Mucosa of descending colon (tissue), 3 donors: ENCODE measurements around the gene TLN1. TPM values are rescaled to one million over a fixed set of nuclear protein-coding genes. Genes with fewer than 3 reads are reported as not detected.

Source experiments
- ATAC-seq: fragments of 200-7000 bp; cut with Tn5 transposase; one replicate; pipeline ENCODE4 v1.9.1; 2020; ENCODE audit warnings: mild to moderate bottlenecking, moderate library complexity
- DNase-seq, 3 donors: peaks; one replicate each; pipeline ENCODE4 v3.0.0-alpha.2; 2020
- H3K36me3 ChIP-seq: fragments of 200-600 bp; one replicate; pipeline ENCODE4 v1.8.0; 2021; ENCODE audit warnings: low read depth, mild to moderate bottlenecking
- H3K4me1 ChIP-seq: fragments of 200-600 bp; one replicate; pipeline ENCODE4 v1.8.0; 2021; ENCODE audit warnings: low read depth, mild to moderate bottlenecking
- H3K4me3 ChIP-seq: fragments of 200-600 bp; one replicate; pipeline ENCODE4 v1.8.0; 2021; ENCODE audit warnings: mild to moderate bottlenecking
- H3K9me3 ChIP-seq: fragments of 200-600 bp; one replicate; pipeline ENCODE4 v1.8.0; 2021; ENCODE audit warnings: mild to moderate bottlenecking
- intact Hi-C, 2 donors: fragments of 100-400 bp; cut with DNase I in 1 of 2; cut with micrococcal nuclease in 1 of 2; formaldehyde crosslinking; loops; one replicate each; pipeline versions ENCODE4 v1.11.0 to v1.11.1; 2022; cut with DNase I, micrococcal nuclease
- total RNA-seq, 3 donors: library from RNA; stranded (reverse); fragmentation: NEBNext Ultra II Directional in 2 of 3; extraction: Animal tissue kit (Norgen Biotek cat#: 25700) in 2 of 3; gene quantifications; one replicate each; pipeline versions ENCODE4 v1.2.1 to v1.2.4, GENCODE V29; 2021 to 2023
- TF ChIP-seq, protein P1 (sequence below): fragments of 200-600 bp; IDR thresholded peaks from one replicate; pipeline ENCODE4 v1.8.0; 2022; ENCODE audit warnings: antibody characterized with exemption, mild to moderate bottlenecking
- donor health status: DM: no; HTN: no; CAD: no; lungs with moderate emphysema.
- donor health status: DM: no; HTN: no; CAD: no.
- donor health status: DM: no; HTN: yes; CAD: no.

TLN1 gene
- total RNA-seq, 3 donors from 2014 or later, result 154 to 720 (median 189) TPM

GRCh38 chr9:35763803-35764202 lies 31.8 kb upstream of the TLN1 start:
- Histone ChIP-seq H3K9me3 (no peaks in the 10 kb centered on the region), H3K36me3 (no peaks in the 10 kb centered on the region), H3K4me1 (peaks cover under 1% of the 10 kb centered on the region), H3K4me3 (no peak overlapping the region)
- DNase-seq, result no peak
- TF ChIP-seq, protein P1, sequence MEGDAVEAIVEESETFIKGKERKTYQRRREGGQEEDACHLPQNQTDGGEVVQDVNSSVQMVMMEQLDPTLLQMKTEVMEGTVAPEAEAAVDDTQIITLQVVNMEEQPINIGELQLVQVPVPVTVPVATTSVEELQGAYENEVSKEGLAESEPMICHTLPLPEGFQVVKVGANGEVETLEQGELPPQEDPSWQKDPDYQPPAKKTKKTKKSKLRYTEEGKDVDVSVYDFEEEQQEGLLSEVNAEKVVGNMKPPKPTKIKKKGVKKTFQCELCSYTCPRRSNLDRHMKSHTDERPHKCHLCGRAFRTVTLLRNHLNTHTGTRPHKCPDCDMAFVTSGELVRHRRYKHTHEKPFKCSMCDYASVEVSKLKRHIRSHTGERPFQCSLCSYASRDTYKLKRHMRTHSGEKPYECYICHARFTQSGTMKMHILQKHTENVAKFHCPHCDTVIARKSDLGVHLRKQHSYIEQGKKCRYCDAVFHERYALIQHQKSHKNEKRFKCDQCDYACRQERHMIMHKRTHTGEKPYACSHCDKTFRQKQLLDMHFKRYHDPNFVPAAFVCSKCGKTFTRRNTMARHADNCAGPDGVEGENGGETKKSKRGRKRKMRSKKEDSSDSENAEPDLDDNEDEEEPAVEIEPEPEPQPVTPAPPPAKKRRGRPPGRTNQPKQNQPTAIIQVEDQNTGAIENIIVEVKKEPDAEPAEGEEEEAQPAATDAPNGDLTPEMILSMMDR, result no peak
- intact Hi-C loops, result no loop called here
- no peak for ATAC-seq

- Histone ChIP-seq H3K4me1 (peaks cover 7% of the 10 kb centered on the region), H3K36me3 (no peaks in the 10 kb centered on the region), H3K4me3 (no peak overlapping the region), H3K9me3 (no peaks in the 10 kb centered on the region)
- DNase-seq (no peak), ATAC-seq (no peak)
- TF ChIP-seq, protein P1, result no peak
- intact Hi-C loops, result no loop called here
These were observed 31.2 kb upstream of the TLN1 start for GRCh38 chr9:35763181-35763580.

- DNase-seq (no peak), ATAC-seq (peak; percentile 57)
- H3K9me3 ChIP-seq, result no peaks in the 10 kb centered on the region
- no peaks in the 10 kb centered on the region for H3K36me3 ChIP-seq
- intact Hi-C loops, result no loop called here
- TF ChIP-seq, protein P1, result no peak
- peaks cover 19% of the 10 kb centered on the region for H3K4me1 ChIP-seq
- H3K4me3 ChIP-seq, result no peak overlapping the region
These were observed 28.7 kb upstream of the TLN1 start for GRCh38 chr9:35760651-35761050.

- ATAC-seq (no peak), DNase-seq (no peak)
- H3K4me3 ChIP-seq, result no peak overlapping the region
- peaks cover 19% of the 10 kb centered on the region for H3K4me1 ChIP-seq
- intact Hi-C loops, result no loop called here
- TF ChIP-seq, protein P1, result no peak
- H3K36me3 ChIP-seq, result no peaks in the 10 kb centered on the region
- H3K9me3 ChIP-seq, result no peaks in the 10 kb centered on the region
These were observed 27.8 kb upstream of the TLN1 start for GRCh38 chr9:35759795-35760194.

GRCh38 chr9:35758475-35759050 lies 26.6 kb upstream of the TLN1 start:
- H3K4me3 ChIP-seq, result no peak overlapping the region
- intact Hi-C loops, result no loop called here

More at GRCh38 chr9:35758475-35759050, 26.6 kb upstream of the TLN1 start:
- no peak for DNase-seq
- Histone ChIP-seq H3K9me3 (no peaks in the 10 kb centered on the region), H3K36me3 (no peaks in the 10 kb centered on the region), H3K4me1 (peaks cover 19% of the 10 kb centered on the region)
- TF ChIP-seq, protein P1, result no peak
- ATAC-seq, result no peak
